Measurements from ENCODE around the gene IDE.
"Not testable (repeated sequence)": the region's sequence is repeated elsewhere in the genome, so short reads cannot be mapped to it uniquely, and the experiment has no call there.

IDE gene

GRCh38 chr10:92413519-92413918, 160.4 kb downstream of the IDE start:
- no peak for DNase-seq

GRCh38 chr10:92413011-92413410, 160.9 kb downstream of the IDE start:
- DNase-seq = no peak

- no peak for DNase-seq
Measured at GRCh38 chr10:92411406-92411805, 162.5 kb downstream of the IDE start.

GRCh38 chr10:92410501-92410900, 163.4 kb downstream of the IDE start:
- no peak for DNase-seq

GRCh38 chr10:92408017-92408361, 165.9 kb downstream of the IDE start:
- DNase-seq = no peak

- no peak for DNase-seq
Measured at GRCh38 chr10:92407305-92408016, 166.4 kb downstream of the IDE start.

GRCh38 chr10:92405419-92405924, 168.4 kb downstream of the IDE start:
- no peak for DNase-seq

GRCh38 chr10:92404612-92405418, 169.1 kb downstream of the IDE start:
- DNase-seq = no peak

GRCh38 chr10:92402234-92402633, 171.7 kb downstream of the IDE start:
- DNase-seq = not testable (repeated sequence)

Measured in NCI-H2107 (cell line).